Peyer's patch (tissue), 4 donors: ENCODE measurements around the gene NTN3.

Experiments
- CTCF ChIP-seq, 6 experiments: fragments of 450-650 bp in 4 of 6; fragments of 200-600 bp in 2 of 6; sonication (generic) in 1 of 6; IDR thresholded peaks; one replicate each; pipeline ENCODE4 v1.5.1; 2017 to 2019; ENCODE audit warnings: antibody characterized with exemption in 6 of 6, mild to moderate bottlenecking in 3 of 6, moderate library complexity in 1 of 6
- POLR2A ChIP-seq, 2 donors: fragments of 450-650 bp; IDR thresholded peaks; one replicate each; pipeline ENCODE4 v1.5.1; 2017; ENCODE audit warnings: antibody characterized with exemption in 2 of 2, mild to moderate bottlenecking in 2 of 2, moderate library complexity in 2 of 2

GRCh38 chr16:2514333-2515179 lies 43.5 kb downstream of the NTN3 start:
- TF ChIP-seq CTCF (IDR thresholded peaks at IDR 0.05): no peak
- TF ChIP-seq POLR2A (IDR thresholded peaks at IDR 0.05): no peak
